Erythroblast (primary cell): ENCODE data around the gene KIFC3.

Source experiments
- GATA1 ChIP-seq: IDR thresholded peaks from 2 replicates; pipeline ENCODE4 v1.6.1; 2011; ENCODE audit warnings: low read depth, mild to moderate bottlenecking, control low read depth, low read length, moderate library complexity
- POLR2A ChIP-seq: IDR thresholded peaks from 2 replicates; pipeline ENCODE4 v1.6.1; 2011; ENCODE audit warnings: mild to moderate bottlenecking, low read length

- TF ChIP-seq POLR2A (no peak), GATA1 (no peak)
These were observed 26.4 kb downstream of the KIFC3 start for GRCh38 chr16:57775661-57776469.
